ENCODE data around the gene KIF13A. TPM values are rescaled to one million over a fixed set of nuclear protein-coding genes. Genes with fewer than 3 reads are reported as not detected.

KIF13A gene
- total and polyA plus RNA-seq, 12 donors, result 16.7 to 198 (median 97.8) TPM

- intact Hi-C loops (cut with DNase I), result loop anchor here in 3 of 10 donors (5.0 kb wide), 1 partner anchor 42 kb away; no protein-coding TSS in a partner anchor
Observed at GRCh38 chr6:17974570-17975368, 12.7 kb downstream of the KIF13A start.

GRCh38 chr6:17972978-17973622 lies 14.3 kb downstream of the KIF13A start:
- WGBS, 2 donors, result 22 to 25% methylated on average over 5 of the region's 5 CpGs
- H3K36me3 ChIP-seq, result no peaks in the 10 kb centered on the region
- peak overlapping the region in 9 of 10 donors; percentile 49 to 84 (median 65) for H3K27ac ChIP-seq
- peak overlapping the region in 5 of 10 donors; percentile 1 to 34 (median 12) for H3K4me3 ChIP-seq
- TF ChIP-seq CTCF (IDR thresholded peaks at IDR 0.05), result no peak
- no peaks in the 10 kb centered on the region for H3K9me3 ChIP-seq
- intact Hi-C loops (cut with DNase I), result loop anchor here in 3 of 10 donors (5.0 kb wide), 1 partner anchor 41 kb away; no protein-coding TSS in a partner anchor
- peak in 6 of 8 donors; percentile 63 to 82 (median 71) for ATAC-seq
- peak in 1 of 2 donors; percentile 25 for DNase-seq
- peaks cover 19 to 76% (median 63%) of the 10 kb centered on the region in 9 donors for H3K4me1 ChIP-seq
- no peaks in the 10 kb centered on the region for H3K27me3 ChIP-seq

More at GRCh38 chr6:17974570-17975368, 12.7 kb downstream of the KIF13A start:
- ATAC-seq, result no peak
- WGBS, 2 donors, result 83 to 86% methylated on average over 5 of the region's 5 CpGs
- TF ChIP-seq CTCF (IDR thresholded peaks at IDR 0.05), result no peak
- no peak for DNase-seq
- Histone ChIP-seq H3K4me1 (peaks cover 12 to 72% (median 49%) of the 10 kb centered on the region in 9 donors), H3K36me3 (no peaks in the 10 kb centered on the region), H3K9me3 (no peaks in the 10 kb centered on the region), H3K27ac (peak overlapping the region in 7 of 10 donors; percentile 3 to 84 (median 65)), H3K27me3 (no peaks in the 10 kb centered on the region), H3K4me3 (no peak overlapping the region)

GRCh38 chr6:17972074-17972952 lies 15.1 kb downstream of the KIF13A start:
- ATAC-seq, result peak in 5 of 8 donors; percentile 26 to 68 (median 36)
- Histone ChIP-seq H3K27ac (peak overlapping the region; percentile 8 to 84 (median 64)), H3K36me3 (no peaks in the 10 kb centered on the region), H3K4me3 (peak overlapping the region in 6 of 10 donors; percentile 1 to 34 (median 8)), H3K9me3 (no peaks in the 10 kb centered on the region), H3K4me1 (peaks cover 21 to 84% (median 71%) of the 10 kb centered on the region in 9 donors), H3K27me3 (no peaks in the 10 kb centered on the region)
- no peak for DNase-seq
- intact Hi-C loops (cut with DNase I), result loop anchor here in 3 of 10 donors (5.0 kb wide), 1 partner anchor 40 kb away; no protein-coding TSS in a partner anchor
- WGBS, 2 donors, result 35 to 42% methylated on average over 7 of the region's 7 CpGs
- no peak for TF ChIP-seq CTCF (IDR thresholded peaks at IDR 0.05)
